Neural cell (in vitro differentiated cells): Measurements from ENCODE around the gene MYBPHL.

Source experiments
- EP300 ChIP-seq: fragments of 450-650 bp; conservative IDR thresholded peaks from 2 replicates; pipeline ENCODE4 v1.6.1; 2014; ENCODE audit warnings: antibody characterized with exemption, mild to moderate bottlenecking, moderate library complexity; ENCODE audit not compliant: poor library complexity, severe bottlenecking
- EZH2 ChIP-seq: fragments of 200-600, 300-800 bp; shearing (Covaris generic), sonication (generic); IDR thresholded peaks from 2 replicates; pipeline ENCODE4 v1.6.1; 2014; ENCODE audit warnings: antibody characterized with exemption, low read length, borderline replicate concordance, mild to moderate bottlenecking; ENCODE audit not compliant: insufficient read depth, poor library complexity, severe bottlenecking
- TAF1 ChIP-seq: IDR thresholded peaks from 2 replicates; pipeline ENCODE4 v1.6.1; 2012; ENCODE audit warnings: low read depth
- TF ChIP-seq, protein P1 (sequence below): fragments of 450-650 bp; IDR thresholded peaks from 2 replicates; pipeline ENCODE4 v1.5.1; 2014; ENCODE audit warnings: antibody characterized with exemption, mild to moderate bottlenecking, moderate library complexity; ENCODE audit not compliant: poor library complexity, severe bottlenecking

DNA sequence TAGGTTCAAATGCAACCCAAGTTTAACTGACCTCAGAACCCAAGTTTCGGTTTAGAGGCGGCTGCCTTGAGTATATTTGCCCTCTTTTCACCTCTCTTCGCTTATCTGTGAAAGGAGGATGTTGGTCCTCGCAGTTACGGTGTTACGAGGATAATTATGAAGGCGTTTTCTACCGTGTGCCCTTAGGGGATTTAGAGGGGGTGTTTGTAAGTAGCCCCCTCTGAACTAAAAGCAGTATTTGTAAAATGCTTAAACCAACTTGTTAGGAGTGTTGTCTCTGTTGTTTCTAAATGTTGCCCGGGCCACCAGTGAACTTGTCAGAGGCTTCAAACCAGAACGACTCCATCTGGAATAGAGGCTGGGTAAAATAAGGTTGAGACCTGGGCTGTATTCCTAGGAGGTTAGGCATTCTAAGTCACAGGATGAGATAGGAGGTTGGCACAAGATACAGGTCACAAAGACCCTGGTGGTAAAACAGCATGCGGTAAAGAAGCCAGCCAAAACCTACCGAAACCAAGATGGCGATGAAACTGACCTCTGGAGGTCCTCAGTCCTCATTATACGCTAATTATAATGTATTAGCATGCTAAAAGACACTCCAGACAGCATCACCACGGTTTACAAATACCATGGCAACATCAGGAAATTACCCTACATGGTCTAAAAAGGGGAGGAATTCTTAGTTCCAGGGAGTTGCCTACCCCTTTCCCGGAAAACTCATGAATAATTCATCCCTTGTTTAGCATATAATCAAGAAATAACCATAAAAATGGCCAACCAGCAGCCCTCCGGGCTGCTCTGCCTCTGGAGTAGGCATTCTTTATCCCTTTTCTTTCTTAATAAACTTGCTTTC, 22.8 kb downstream of the MYBPHL start:
- TF ChIP-seq TAF1 (no peak), EP300 (no peak), EZH2 (no peak)
- TF ChIP-seq, protein P1, sequence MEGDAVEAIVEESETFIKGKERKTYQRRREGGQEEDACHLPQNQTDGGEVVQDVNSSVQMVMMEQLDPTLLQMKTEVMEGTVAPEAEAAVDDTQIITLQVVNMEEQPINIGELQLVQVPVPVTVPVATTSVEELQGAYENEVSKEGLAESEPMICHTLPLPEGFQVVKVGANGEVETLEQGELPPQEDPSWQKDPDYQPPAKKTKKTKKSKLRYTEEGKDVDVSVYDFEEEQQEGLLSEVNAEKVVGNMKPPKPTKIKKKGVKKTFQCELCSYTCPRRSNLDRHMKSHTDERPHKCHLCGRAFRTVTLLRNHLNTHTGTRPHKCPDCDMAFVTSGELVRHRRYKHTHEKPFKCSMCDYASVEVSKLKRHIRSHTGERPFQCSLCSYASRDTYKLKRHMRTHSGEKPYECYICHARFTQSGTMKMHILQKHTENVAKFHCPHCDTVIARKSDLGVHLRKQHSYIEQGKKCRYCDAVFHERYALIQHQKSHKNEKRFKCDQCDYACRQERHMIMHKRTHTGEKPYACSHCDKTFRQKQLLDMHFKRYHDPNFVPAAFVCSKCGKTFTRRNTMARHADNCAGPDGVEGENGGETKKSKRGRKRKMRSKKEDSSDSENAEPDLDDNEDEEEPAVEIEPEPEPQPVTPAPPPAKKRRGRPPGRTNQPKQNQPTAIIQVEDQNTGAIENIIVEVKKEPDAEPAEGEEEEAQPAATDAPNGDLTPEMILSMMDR, result no peak
